ENCODE data around the gene ATP2C2.

- TF ChIP-seq CTCF (IDR thresholded peaks at IDR 0.05; ENCODE audit: low read depth, low read length) (no peak), POLR2A (IDR thresholded peaks at IDR 0.05; ENCODE audit: extremely low read depth, insufficient read length) (no peak)
- TF ChIP-seq, protein P1, sequence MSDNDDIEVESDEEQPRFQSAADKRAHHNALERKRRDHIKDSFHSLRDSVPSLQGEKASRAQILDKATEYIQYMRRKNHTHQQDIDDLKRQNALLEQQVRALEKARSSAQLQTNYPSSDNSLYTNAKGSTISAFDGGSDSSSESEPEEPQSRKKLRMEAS (IDR thresholded peaks at IDR 0.05; ENCODE audit: low read depth, low read length): no peak
These were observed 91.6 kb downstream of the ATP2C2 start for GRCh38 chr16:84459941-84460405.
